ENCODE results near the gene PITX3. TPM values are rescaled to one million over a fixed set of nuclear protein-coding genes. Genes with fewer than 3 reads are reported as not detected.

Gene PITX3
- total RNA-seq, 4 donors from 2014 or later = not detected

- Histone ChIP-seq H3K36me3 (peaks cover 0 to 28% (median 0%) of the 10 kb centered on the region in 3 donors), H3K27me3 (no peaks in the 10 kb centered on the region), H3K4me3 (no peak overlapping the region), H3K27ac (no peak overlapping the region), H3K4me1 (peaks cover 0 to 19% (median 0%) of the 10 kb centered on the region in 4 donors), H3K9me3 (no peaks in the 10 kb centered on the region)
- no peak for DNase-seq
- TF ChIP-seq POLR2A (IDR thresholded peaks at IDR 0.05) (no peak), CTCF (IDR thresholded peaks at IDR 0.05) (no peak)
Observed at GRCh38 chr10:102268375-102268888, 27.1 kb upstream of the PITX3 start.

- Histone ChIP-seq H3K36me3 (peaks cover 0 to 35% (median 0%) of the 10 kb centered on the region in 3 donors), H3K27ac (no peak overlapping the region), H3K4me3 (no peak overlapping the region), H3K9me3 (no peaks in the 10 kb centered on the region), H3K4me1 (peaks cover 0 to 25% (median 0%) of the 10 kb centered on the region in 4 donors), H3K27me3 (no peaks in the 10 kb centered on the region)
- no peak for DNase-seq
- TF ChIP-seq POLR2A (IDR thresholded peaks at IDR 0.05) = no peak
- TF ChIP-seq CTCF (IDR thresholded peaks at IDR 0.05) = no peak
Observed at GRCh38 chr10:102267748-102268147, 26.4 kb upstream of the PITX3 start.

- DNase-seq = no peak
- peaks cover 0 to 34% (median 0%) of the 10 kb centered on the region in 4 donors for H3K4me1 ChIP-seq
- H3K27me3 ChIP-seq = no peaks in the 10 kb centered on the region
- no peak overlapping the region for H3K27ac ChIP-seq
- no peaks in the 10 kb centered on the region for H3K9me3 ChIP-seq
- H3K36me3 ChIP-seq = peaks cover 0 to 45% (median 0%) of the 10 kb centered on the region in 3 donors
- TF ChIP-seq CTCF (IDR thresholded peaks at IDR 0.05) (no peak), POLR2A (IDR thresholded peaks at IDR 0.05) (no peak)
- no peak overlapping the region for H3K4me3 ChIP-seq
Observed at GRCh38 chr10:102266670-102267069, 25.4 kb upstream of the PITX3 start.

- H3K4me3 ChIP-seq = no peak overlapping the region
- H3K9me3 ChIP-seq = no peaks in the 10 kb centered on the region
- no peaks in the 10 kb centered on the region for H3K27me3 ChIP-seq
- peaks cover 0 to 68% (median 0%) of the 10 kb centered on the region in 3 donors for H3K36me3 ChIP-seq
- no peak for DNase-seq
- no peak overlapping the region for H3K27ac ChIP-seq
- TF ChIP-seq POLR2A (IDR thresholded peaks at IDR 0.05) = no peak
- TF ChIP-seq CTCF (IDR thresholded peaks at IDR 0.05) = no peak
- peaks cover 0 to 33% (median 0%) of the 10 kb centered on the region in 4 donors for H3K4me1 ChIP-seq
Observed at GRCh38 chr10:102264371-102264770, 23.1 kb upstream of the PITX3 start.

GRCh38 chr10:102262744-102263370 is 21.5 kb upstream of the PITX3 start:
- no peak for DNase-seq
- H3K4me1 ChIP-seq = peaks cover 0 to 20% (median 0%) of the 10 kb centered on the region in 4 donors

More at GRCh38 chr10:102262744-102263370, 21.5 kb upstream of the PITX3 start:
- H3K27ac ChIP-seq = no peak overlapping the region
- H3K36me3 ChIP-seq = peaks cover 0 to 72% (median 0%) of the 10 kb centered on the region in 3 donors
- no peaks in the 10 kb centered on the region for H3K27me3 ChIP-seq
- no peak overlapping the region for H3K4me3 ChIP-seq
- no peaks in the 10 kb centered on the region for H3K9me3 ChIP-seq
- TF ChIP-seq CTCF (IDR thresholded peaks at IDR 0.05) (no peak), POLR2A (IDR thresholded peaks at IDR 0.05) (no peak)

Measured in Peyer's patch (tissue), 4 donors.